Fibroblast of the aortic adventitia (primary cell): ENCODE results near the gene TEX35. TPM values are rescaled to one million over a fixed set of nuclear protein-coding genes. Genes with fewer than 3 reads are reported as not detected.
A peak's percentile ranks its signal among the peaks of the same experiment; 100 is the strongest.
"Not testable (repeated sequence)": the region's sequence is repeated elsewhere in the genome, so short reads cannot be mapped to it uniquely, and the experiment has no call there.

Experiments used
- DNase-seq: peaks from one replicate; pipeline ENCODE4 v3.0.0-alpha.2; 2010; ENCODE audit warnings: low read depth
- H3K4me3 ChIP-seq: 2 replicates; pipeline ENCODE4 v1.5.1; 2011; ENCODE audit warnings: low read depth, mild to moderate bottlenecking, control low read depth, low read length, moderate library complexity
- CTCF ChIP-seq: IDR thresholded peaks from 2 replicates; pipeline ENCODE4 v1.5.1; 2011; ENCODE audit warnings: mild to moderate bottlenecking, low read length, control low read depth, inconsistent platforms; ENCODE audit not compliant: insufficient read depth
- total RNA-seq: library from RNA; depleted of rRNA; stranded (reverse); fragments of >200 nt; gene quantifications from 2 replicates; pipeline ENCODE4 v1.2.3, GENCODE V29; 2012; ENCODE audit warnings: low replicate concordance

TEX35 gene
- total RNA-seq, 1 donor = not detected

GRCh38 chr1:178544531-178544930, 31.6 kb downstream of the TEX35 start:
- no peak overlapping the region for H3K4me3 ChIP-seq
- no peak for TF ChIP-seq CTCF
- DNase-seq = peak; percentile 17

GRCh38 chr1:178548108-178548507, 35.2 kb downstream of the TEX35 start:
- no peak overlapping the region for H3K4me3 ChIP-seq
- no peak for TF ChIP-seq CTCF
- DNase-seq = no peak

GRCh38 chr1:178551307-178551706, 38.4 kb downstream of the TEX35 start:
- H3K4me3 ChIP-seq = no peak overlapping the region
- no peak for TF ChIP-seq CTCF

GRCh38 chr1:178551940-178552339, 39.0 kb downstream of the TEX35 start:
- no peak overlapping the region for H3K4me3 ChIP-seq
- no peak for DNase-seq
- TF ChIP-seq CTCF = no peak

More at GRCh38 chr1:178551307-178551706, 38.4 kb downstream of the TEX35 start:
- no peak for DNase-seq

GRCh38 chr1:178552856-178553255, 39.9 kb downstream of the TEX35 start:
- no peak for TF ChIP-seq CTCF
- DNase-seq = no peak

GRCh38 chr1:178554351-178554750, 41.4 kb downstream of the TEX35 start:
- not testable (repeated sequence) for DNase-seq, H3K4me3 ChIP-seq

More at GRCh38 chr1:178552856-178553255, 39.9 kb downstream of the TEX35 start:
- H3K4me3 ChIP-seq = no peak overlapping the region

GRCh38 chr1:178555613-178556012, 42.7 kb downstream of the TEX35 start:
- H3K4me3 ChIP-seq, DNase-seq: not testable (repeated sequence)

GRCh38 chr1:178558816-178559215, 45.9 kb downstream of the TEX35 start:
- DNase-seq, H3K4me3 ChIP-seq: not testable (repeated sequence)
